HG03432 (cell line): ENCODE measurements around the gene BACH1.

ENCODE experiments used
- ATAC-seq: cut with Tn5 transposase; IDR thresholded peaks from one replicate; pipeline ENCODE4 v1.9.1; 2021; ENCODE audit warnings: mild to moderate bottlenecking, moderate library complexity; ENCODE audit not compliant: unreplicated experiment

Gene BACH1

GRCh38 chr21:29313662-29314408 lies 15.1 kb downstream of the BACH1 start:
- no peak for ATAC-seq

GRCh38 chr21:29315131-29315749 lies 16.5 kb downstream of the BACH1 start:
- ATAC-seq = no peak

DNA sequence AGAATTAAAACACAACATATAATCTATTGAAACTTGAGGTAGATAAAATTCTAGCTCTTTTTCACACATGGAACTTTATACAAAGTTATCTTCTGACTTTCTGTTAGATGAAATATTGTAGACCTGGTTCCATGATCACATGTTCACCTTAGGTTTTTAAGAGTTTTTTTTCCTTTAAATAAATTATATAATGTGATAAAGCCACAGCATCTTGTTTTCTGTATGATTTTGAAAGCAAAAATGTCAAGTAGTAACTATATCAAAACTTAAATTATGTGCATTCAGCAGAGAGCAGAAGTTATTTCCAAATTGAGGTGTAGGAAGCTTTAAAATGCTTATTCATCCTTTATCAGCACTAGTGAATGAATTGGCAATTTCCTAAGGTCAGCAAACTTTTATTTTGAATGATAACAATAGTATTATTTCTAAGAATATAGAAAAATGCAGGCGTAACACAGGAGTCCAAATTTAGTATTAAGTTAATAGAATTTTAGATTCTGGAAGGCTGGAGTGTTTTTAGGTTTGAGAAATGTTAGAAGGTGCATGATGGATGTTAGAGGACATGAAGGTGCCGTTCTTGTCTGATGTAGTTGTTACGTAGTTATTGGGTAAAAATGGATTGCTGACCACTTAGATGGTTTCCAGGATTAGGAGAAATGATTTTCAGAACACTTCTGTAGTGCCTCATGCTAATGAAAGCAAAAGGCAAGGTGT lies 17.5 kb downstream of the BACH1 start:
- no peak for ATAC-seq

GRCh38 chr21:29316806-29317205 lies 18.1 kb downstream of the BACH1 start:
- no peak for ATAC-seq

DNA sequence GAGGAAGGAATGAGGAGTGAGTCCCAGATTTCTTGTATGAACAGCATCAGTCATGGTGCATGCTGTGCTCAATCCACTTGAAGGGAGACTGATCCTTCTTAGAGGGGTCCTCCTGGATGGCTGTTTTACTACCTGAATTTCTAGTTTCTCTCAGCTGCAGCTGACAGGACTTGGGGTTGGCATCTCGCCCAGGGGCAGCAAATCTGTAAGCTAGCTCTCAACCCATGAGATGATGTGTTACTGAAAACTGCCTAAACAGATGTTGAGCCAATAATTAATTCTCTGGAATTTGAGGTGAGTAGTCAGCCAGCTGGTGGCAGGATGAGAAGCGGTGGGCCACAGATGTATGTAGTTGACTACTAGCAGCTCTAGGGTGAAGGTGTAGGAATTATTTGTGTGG lies 19.6 kb downstream of the BACH1 start:
- ATAC-seq = no peak

DNA sequence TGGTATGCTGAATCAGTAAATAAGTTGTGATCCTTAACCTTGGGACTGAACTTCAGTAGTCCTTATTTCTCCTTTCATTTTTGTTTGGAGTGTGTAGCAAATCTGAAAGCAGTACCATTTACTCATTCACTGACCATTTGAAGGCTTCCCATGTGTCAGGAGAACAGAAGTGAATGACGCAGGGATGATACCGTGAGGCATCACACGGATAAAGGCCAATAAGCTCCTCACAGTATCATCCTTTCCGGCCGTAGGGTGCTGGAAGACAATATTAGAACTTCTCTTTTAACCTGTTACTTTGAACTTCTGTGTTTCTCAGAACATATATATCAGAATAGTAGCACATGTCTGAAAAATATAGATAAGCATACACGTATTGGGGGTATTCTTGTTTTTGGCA lies 21.3 kb downstream of the BACH1 start:
- ATAC-seq = no peak

DNA sequence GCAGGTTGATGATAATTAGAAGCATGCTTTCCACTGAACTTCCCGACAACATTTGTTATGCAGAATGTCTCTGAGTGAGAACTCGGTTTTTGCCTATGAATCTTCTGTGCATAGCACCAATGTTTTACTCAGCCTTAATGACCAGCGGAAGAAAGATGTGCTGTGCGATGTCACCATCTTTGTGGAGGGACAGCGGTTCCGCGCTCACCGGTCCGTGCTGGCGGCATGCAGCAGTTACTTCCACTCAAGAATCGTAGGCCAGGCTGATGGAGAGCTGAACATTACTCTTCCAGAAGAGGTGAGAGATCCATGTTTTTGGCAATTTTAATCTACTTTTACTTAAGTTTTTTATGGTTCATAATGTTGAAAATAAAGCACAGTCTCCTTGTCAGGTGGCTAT lies 22.5 kb downstream of the BACH1 start:
- no peak for ATAC-seq

GRCh38 chr21:29321932-29322928 lies 23.5 kb downstream of the BACH1 start:
- no peak for ATAC-seq

- no peak for ATAC-seq
Measured at GRCh38 chr21:29323189-29323588, 24.5 kb downstream of the BACH1 start.

DNA sequence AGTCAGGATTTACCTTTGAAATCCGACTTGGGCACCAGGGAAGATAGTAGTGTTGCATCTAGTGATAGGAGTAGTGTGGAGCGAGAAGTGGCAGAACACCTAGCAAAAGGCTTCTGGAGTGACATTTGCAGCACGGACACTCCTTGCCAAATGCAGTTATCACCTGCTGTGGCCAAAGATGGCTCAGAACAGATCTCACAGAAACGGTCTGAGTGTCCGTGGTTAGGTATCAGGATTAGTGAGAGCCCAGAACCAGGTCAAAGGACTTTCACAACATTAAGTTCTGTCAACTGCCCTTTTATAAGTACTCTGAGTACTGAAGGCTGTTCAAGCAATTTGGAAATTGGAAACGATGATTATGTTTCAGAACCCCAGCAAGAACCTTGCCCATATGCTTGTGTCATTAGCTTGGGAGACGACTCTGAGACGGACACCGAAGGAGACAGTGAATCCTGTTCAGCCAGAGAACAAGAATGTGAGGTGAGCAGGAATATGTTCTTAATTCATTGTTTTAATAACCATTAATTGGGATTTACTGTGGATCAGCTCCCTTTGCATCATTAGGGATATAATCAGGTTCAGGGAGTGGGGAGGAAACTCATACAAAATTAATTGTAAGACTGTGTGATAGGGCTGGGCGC lies 28.3 kb downstream of the BACH1 start:
- ATAC-seq = no peak

DNA sequence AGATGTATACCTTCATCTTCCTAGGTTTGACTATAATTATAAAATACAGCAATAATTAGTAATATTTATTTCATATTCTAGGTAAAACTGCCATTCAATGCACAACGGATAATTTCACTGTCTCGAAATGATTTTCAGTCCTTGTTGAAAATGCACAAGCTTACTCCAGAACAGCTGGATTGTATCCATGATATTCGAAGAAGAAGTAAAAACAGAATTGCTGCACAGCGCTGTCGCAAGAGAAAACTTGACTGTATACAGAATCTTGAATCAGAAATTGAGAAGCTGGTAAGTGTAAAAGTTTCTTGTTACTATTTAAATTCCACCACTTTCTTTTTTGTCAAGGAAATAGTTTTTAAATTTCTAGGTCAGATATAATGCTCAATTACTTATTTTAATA lies 30.7 kb downstream of the BACH1 start:
- ATAC-seq = no peak

GRCh38 chr21:29330797-29331196 lies 32.1 kb downstream of the BACH1 start:
- no peak for ATAC-seq

- ATAC-seq = no peak
Measured at GRCh38 chr21:29332461-29333362, 34.0 kb downstream of the BACH1 start.

DNA sequence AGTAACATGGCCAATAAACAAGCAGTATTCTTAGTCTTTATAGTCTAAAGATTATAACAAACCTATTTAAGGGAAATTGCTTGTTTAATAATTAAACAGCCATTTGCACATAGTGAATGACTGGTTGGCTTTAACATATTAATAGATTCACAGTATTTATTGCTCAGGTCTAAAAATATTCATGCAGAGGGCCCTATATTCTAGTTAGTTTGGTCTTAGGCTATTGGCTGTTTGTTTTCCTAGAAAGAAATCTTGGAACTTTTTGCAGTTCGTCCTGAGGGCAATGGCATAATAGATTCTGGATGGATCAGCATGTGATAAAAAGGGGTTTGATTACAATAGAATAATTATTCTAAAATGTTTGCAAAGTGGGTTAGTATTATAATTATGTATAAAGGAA lies 34.7 kb downstream of the BACH1 start:
- no peak for ATAC-seq

DNA sequence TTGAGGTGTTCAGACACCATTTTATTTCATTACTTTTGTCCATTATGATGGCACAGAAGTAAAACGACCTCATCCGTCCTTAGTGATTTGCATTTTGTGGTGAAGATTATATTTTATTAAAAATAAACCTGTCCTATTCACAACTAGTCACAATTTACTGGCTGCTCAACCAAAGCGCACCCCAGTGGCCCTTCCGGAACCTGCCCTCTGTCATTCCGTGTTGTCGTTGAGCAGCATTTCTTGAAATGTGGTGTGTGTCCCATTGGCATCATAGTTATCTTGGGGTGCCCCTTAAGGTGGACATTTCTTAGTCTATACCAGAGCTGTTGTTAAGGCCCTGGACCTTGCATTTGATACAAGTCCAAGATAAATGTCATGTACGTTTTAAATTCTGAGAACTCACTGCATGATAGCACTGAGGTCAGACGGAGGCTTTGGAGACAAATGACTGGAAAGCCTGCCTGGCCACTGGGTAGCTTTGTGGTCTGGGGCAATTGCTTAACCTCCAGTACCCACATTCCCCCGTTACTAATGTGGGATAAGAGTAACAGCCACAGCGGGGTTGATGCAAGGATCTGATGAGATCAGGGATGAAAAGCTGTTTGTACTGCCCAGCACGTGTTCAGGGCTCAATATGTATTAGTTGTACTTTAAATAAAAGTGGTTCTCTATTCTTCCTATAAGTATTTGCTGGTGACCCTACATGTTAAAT lies 36.2 kb downstream of the BACH1 start:
- no peak for ATAC-seq

DNA sequence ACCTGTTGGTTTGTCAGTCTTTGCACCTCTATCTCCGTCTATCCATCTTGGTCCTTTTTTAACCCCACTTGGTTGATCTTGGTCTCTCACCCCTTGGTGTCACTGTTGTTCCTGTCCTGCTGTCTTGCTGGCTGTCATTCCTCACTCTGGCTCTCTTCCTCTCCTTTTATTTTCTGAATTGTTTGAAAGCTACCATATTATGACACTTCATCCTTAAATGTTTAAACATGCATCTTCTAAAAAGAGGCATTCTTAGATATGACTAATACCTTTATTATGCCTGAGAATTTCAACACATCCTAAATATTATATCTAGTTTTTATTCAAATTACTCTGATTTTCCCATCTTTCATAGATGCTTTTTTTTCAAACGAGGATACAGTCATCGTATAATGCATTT lies 37.0 kb downstream of the BACH1 start:
- ATAC-seq = no peak

- no peak for ATAC-seq
Measured at GRCh38 chr21:29338256-29338655, 39.5 kb downstream of the BACH1 start.

- no peak for ATAC-seq
Measured at GRCh38 chr21:29340228-29340627, 41.5 kb downstream of the BACH1 start.
